ENCODE data around the gene PRCC. TPM values are rescaled to one million over a fixed set of nuclear protein-coding genes. Genes with fewer than 3 reads are reported as not detected.

PRCC gene
- total and polyA plus RNA-seq, 2 of the 13 experiments (the other 11 are each of a cell fraction or from before 2014, with no cell fraction given) = 24.2 to 40.5 TPM

- TF ChIP-seq ZNF503 (CRISPR knock-in tag; IDR thresholded peaks at IDR 0.05) (no peak), ZNF224 (CRISPR knock-in tag; IDR thresholded peaks at IDR 0.05) (no peak), TRIM24 (CRISPR knock-in tag; IDR thresholded peaks at IDR 0.05) (no peak), NCOR1 (IDR thresholded peaks at IDR 0.05; ENCODE audit: borderline replicate concordance, low read length) (0 out of 2 replicates have a peak, but pooled peaks have one; percentile 25), KDM5A (IDR thresholded peaks at IDR 0.05; ENCODE audit: borderline replicate concordance, low read length) (peak; percentile 27; the same call in 1 of the 2 replicates), ZC3H13 (CRISPR knock-in tag; IDR thresholded peaks at IDR 0.05) (no peak), HNF1A (IDR thresholded peaks at IDR 0.05; ENCODE audit: low read depth) (no peak), HNF1A (CRISPR knock-in tag; IDR thresholded peaks at IDR 0.05; ENCODE audit: borderline replicate concordance) (no peak), E2F2 (CRISPR knock-in tag; IDR thresholded peaks at IDR 0.05; ENCODE audit: borderline replicate concordance) (no peak), THAP11 (CRISPR knock-in tag; IDR thresholded peaks at IDR 0.05) (peak; percentile 98), BCLAF1 (IDR thresholded peaks at IDR 0.05) (no peak), FUBP1 (CRISPR knock-in tag; IDR thresholded peaks at IDR 0.05; ENCODE audit: borderline replicate concordance) (no peak)
These were observed 20.4 kb upstream of the PRCC start (continued) for GRCh38 chr1:156746728-156747631.
